Left forelimb (tissue), 1 donor: Measurements from ENCODE around the gene TEKT4.
"Not testable (repeated sequence)": the region's sequence is repeated elsewhere in the genome, so short reads cannot be mapped to it uniquely, and the experiment has no call there.

Experiments
- DNase-seq: peaks from one replicate; pipeline ENCODE4 v3.0.0-alpha.2; 2018; ENCODE audit warnings: low spot score

The TEKT4 gene

DNA sequence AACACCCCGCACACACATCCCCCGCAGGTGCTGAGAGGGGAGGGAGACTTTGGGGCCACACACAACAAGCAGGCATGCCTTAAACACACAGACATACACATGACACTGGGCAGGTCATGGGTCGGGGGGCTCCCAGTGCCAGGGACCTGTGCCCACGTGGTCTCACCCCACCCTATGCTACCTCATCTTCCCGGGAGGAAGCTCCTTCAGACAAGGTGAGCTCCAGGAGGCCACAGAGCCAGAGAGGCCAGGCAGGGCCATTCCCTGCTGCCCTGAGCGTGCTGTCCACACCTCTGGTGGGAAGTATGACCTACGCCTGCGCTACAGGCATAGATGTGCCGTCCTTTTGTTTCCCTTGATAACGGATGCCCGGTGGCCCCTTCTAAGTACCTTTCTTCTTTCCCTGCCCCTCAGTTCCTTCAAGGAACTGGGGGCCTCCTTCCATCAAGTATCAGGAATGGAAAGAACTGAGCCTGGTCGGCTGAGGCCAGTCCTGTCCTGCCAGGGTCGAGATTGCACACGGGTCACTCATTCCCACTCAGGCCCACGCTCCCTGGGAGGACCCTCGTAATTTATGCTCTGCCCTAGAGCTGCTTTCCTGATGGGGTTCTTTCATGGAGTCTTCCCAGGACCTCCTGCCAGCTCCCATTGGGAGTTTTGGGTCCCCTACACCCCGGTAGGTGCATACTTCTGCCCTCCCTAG is 4.7 kb downstream of the TEKT4 start:
- DNase-seq, result no peak

DNA sequence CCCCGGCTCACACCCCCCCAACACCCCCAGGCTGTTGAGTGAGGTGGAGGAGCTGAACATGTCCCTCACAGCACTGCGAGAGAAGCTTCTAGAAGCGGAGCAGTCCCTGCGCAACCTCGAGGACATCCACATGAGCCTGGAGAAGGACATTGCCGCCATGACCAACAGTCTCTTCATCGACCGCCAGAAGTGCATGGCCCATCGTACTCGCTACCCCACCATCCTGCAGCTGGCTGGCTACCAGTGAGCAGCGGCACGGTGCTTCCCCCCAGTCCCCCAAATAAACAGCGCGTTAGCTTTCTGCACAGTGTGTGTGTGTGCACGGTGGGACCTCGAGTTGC is 5.3 kb downstream of the TEKT4 start:
- DNase-seq, result no peak

DNA sequence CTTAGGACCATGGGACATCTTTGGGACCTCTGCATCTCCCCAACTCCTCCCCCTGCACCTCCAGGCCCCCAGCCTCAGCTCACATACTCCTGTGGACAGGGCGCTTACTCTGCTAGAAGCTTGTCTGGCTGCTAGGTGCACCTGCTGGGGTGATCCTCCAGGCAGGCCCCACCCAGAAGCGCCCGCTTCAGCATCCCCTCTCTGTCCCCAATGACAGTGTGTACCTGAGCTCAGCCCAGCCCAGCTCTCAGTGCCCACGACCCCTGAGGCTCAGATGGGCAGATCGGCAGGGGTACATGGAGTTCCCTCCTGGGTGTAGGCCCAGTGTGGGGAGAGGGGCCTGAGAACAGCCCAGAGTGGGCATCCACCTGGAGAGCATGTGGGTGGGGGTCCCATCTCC is 5.9 kb downstream of the TEKT4 start:
- DNase-seq, result no peak

DNA sequence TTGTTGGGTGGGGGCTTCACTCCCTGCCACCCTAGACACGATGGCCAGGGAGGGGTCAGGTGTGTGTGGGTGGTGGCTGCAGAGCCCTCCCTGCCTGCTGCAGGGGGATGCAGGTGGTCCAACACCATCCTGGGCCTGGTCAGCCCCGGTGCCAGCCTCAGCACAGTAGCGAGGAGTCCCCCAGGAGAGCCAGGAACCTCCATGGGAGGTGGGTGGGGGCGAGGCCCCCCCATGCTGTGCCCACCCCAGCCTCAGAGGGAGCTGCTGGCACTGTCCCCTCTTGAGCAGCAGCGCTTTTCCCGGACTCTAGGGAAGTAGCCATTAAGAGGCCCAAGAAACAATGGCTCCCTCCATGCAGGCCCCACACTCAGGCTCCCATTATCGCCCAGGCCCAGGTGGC is 7.3 kb downstream of the TEKT4 start:
- not testable (repeated sequence) for DNase-seq

DNA sequence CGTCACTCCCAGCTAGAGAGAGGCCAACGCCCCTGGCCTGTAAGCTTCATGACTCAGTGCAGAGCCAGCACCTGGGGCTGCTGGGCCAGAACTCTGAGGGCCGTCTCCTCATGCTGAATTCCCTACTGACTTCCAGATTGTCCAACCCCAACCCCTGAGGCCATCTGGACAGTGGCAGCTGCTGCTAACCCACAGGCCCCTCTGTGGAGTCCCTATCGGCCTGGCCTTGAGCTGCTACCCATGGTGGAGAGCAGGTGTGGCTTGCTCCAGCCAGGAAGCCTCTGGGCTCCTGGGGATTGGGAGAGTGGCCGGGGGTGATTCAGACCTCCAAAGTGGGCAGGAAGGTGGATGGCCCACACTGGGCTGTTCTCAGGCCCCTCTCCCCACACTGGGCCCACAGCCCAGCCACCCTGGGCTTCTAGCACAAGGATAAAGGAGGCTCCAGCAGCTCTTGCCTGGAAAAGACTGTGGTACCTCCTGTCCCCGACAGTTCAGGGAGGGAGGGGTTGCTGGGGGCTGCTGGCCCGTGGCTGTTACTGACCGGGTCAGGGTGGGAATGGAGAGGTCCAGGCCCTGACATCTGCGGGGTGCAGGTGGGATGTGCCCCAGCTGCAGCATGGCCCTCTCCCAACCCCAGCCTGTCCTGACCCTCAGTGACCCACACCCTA is 8.2 kb downstream of the TEKT4 start:
- no peak for DNase-seq

DNA sequence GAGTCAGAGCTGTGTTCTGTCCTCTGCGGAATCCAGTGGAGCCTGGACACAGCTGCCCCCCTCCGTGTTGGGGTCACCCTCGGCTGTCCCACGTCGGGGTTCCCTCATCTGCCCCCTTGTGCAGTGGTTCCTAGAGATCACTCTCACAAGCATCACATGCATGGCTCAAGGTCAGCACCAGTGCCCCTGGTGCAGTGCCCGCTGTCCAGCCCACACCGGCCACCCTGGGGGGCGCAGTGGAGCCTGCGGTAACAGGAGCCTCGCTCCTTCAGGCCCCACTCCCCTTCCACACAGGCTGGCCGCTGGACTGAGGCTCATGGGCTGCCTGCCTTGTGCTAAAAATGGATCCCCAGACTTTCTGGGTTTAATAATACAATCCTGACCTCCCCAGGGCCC is 8.8 kb downstream of the TEKT4 start:
- no peak for DNase-seq

DNA sequence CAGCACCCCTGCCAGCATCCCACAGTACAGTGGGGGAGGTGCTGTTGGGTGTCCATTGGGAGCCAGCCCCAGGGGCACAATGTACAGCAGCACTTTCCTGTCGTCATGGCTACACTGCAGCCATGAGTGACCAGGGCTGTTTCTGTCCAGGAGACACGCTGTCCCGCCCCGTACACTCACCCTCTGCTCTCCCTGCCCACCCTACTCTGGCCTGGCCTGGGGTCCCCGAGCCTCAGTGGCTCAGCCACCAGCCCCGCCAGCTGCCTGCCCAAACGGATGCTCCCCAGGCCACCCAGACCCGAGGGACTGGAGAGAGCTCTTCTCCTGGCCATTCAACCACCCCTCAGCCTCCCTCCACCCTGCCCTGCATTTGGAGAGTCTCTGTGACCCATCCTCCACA is 9.3 kb downstream of the TEKT4 start:
- DNase-seq, result no peak

DNA sequence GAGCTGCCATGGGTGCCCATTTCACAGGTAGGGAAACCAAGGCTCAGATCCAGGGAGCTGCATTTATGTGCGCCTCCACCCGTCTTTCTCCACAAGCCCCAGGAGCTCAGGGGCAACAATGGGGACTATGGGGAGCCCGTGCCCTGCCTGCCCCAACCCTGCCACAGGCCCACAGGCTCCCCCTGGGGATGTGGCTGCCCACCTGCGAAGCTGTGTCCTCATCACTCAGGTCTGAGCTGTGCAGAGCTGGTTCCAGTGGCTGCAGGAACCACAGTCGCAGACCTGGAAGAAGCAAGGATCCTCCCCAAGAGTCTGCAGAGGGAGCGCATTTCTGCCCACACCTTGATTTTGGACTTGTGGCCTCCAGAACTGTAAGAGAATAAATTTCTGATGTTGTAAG is 9.8 kb downstream of the TEKT4 start:
- DNase-seq, result no peak

DNA sequence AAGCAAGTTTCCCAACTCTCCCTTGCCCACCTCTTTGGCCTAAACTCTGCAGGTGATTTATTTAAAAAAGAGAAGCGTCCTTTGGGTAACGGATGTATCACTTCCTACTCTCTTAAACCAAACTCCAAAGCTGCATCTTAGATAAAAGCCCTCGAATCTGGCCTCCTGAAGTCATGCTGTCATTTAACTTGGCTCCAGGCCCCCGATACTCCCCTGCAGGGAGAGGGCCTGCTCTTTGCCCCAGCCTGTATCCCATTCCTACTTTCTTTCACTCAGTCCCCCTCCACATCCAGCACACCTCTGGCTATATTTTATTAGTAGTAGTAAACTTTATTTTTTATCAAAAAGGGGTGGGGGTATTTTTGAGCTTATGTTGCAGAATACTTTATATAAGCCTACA is 19.0 kb downstream of the TEKT4 start:
- no peak for DNase-seq

DNA sequence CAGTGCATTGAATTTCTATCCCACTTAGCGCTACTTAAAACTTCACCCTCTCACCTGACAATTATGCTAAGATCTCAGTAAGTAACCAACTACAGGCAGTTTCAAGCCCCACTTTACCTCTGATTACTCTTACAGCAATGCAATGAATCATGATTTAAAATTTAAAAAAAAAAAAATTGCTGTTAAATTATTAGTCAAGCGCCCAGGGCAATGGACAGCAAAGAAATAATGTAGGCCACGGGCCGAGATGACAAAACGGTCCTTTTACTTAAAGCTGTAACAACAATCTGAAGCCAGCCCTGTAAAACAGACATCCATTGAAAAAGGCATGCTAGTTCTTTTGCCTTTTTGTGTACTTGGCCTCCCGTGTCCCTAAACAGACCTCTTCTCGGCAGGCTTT is 24.0 kb downstream of the TEKT4 start:
- not testable (repeated sequence) for DNase-seq

DNA sequence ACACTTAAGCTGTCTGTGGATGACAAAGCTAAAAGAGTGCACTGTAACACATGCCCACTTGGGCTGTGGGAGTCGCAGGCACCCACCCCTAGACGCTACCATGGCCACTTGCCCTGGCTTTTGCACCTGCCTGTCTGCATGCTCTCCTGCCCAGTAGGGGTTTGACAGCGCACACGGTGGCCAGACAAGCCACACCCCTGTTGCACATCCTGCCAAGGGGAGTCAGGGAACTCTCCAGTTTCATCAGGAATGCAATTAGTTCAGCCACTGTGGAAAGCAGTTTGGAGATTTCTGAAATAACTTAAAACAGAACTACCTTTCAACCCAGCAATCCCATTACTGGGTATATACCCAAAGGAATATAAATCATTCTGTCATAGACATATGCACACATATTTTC is 35.7 kb downstream of the TEKT4 start:
- DNase-seq, result not testable (repeated sequence)

DNA sequence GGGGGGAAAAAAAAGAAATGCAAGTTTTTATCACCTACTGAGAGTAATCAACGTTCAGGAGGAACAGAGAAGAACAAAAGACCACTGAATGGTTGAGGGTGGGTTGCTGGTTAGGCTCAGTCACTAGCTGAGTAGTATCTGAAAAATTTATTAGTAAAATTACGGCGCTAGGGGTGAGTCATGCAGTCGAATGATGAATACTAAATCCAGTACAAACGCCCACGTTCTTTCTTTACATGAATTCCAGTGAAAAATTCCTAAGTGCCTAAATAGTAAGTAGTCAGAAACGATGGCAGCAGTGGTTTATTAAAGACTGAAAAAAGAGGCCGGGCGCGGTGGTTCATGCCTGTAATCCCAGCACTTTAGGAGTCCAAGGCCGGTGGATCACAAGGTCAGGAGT is 52.0 kb downstream of the TEKT4 start:
- no peak for DNase-seq

DNA sequence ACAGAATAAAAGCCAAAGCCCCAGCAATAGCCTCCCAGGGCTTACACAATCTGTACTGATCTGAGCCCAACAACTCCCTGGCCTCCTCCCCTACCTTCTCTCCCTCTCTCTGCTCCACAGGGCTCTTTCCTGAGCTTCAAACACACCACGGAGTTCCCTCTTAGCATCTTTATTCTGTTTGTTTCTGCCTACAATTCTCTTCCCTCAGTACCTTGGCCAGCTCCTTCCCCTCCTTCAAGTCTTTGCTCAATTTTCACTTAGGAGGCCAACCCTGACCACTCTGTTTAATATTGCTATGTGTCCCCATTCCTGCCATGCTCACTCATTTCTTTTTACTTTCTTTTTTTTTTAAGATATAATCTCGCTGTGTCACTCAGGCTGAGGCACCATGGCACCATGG is 53.8 kb downstream of the TEKT4 start:
- not testable (repeated sequence) for DNase-seq
